H1 (cell line): Measurements from ENCODE around the gene TRIM68.

ENCODE experiments used
- BCL11A ChIP-seq, 2 experiments: IDR thresholded peaks; one replicate each; pipeline ENCODE4 v1.6.1; 2011; ENCODE audit warnings: low read depth in 2 of 2, low read length in 2 of 2, mild to moderate bottlenecking in 2 of 2
- CBX8 ChIP-seq: fragments of 300-800, 300-1000 bp; sonication (generic); IDR thresholded peaks from 2 replicates; pipeline ENCODE4 v1.7.1; 2016; ENCODE audit warnings: low read depth, low read length, borderline replicate concordance
- EGR1 ChIP-seq: IDR thresholded peaks from 2 replicates; pipeline ENCODE4 v1.6.1; 2011; ENCODE audit warnings: low read depth, low read length, borderline replicate concordance
- EZH2 ChIP-seq: fragments of 200-600 bp; sonication (generic); IDR thresholded peaks from 2 replicates; pipeline ENCODE4 v1.7.1; 2012; ENCODE audit warnings: low read depth, mild to moderate bottlenecking, moderate library complexity, low read length, inconsistent platforms; ENCODE audit not compliant: severe bottlenecking
- POLR2A ChIP-seq, 2 experiments: IDR thresholded peaks; 1 replicate in 1 of 2; 2 replicates in 1 of 2; pipeline ENCODE4 v1.6.1; 2011; ENCODE audit warnings: low read depth in 2 of 2, low read length in 2 of 2, mild to moderate bottlenecking in 2 of 2; ENCODE audit errors: control extremely low read depth in 1 of 2
- POLR2AphosphoS5 ChIP-seq: IDR thresholded peaks from 2 replicates; pipeline ENCODE4 v1.6.1; 2011; ENCODE audit warnings: low read depth, low read length
- RAD21 ChIP-seq, 2 experiments: IDR thresholded peaks in 1 of 2; conservative IDR thresholded peaks in 1 of 2; 2 replicates each; pipeline ENCODE4 v1.6.1; 2011; ENCODE audit warnings: low read depth in 2 of 2, low read length in 2 of 2, improper control_type of control experiment in 1 of 2, inconsistent platforms in 1 of 2, mild to moderate bottlenecking in 1 of 2, moderate library complexity in 1 of 2
- SIN3A ChIP-seq, 2 experiments: IDR thresholded peaks in 1 of 2; conservative IDR thresholded peaks in 1 of 2; 2 replicates each; pipeline ENCODE4 v1.6.1; 2011 to 2012; ENCODE audit warnings: low read length in 2 of 2, improper control_type of control experiment in 1 of 2, low read depth in 1 of 2, mild to moderate bottlenecking in 1 of 2
- SP2 ChIP-seq: IDR thresholded peaks from 2 replicates; pipeline ENCODE4 v1.6.1; 2012; ENCODE audit warnings: mild to moderate bottlenecking, low read length, inconsistent platforms
- TF ChIP-seq, protein P1 (sequence below), 3 experiments: IDR thresholded peaks; 1 replicate in 2 of 3; 2 replicates in 1 of 3; pipeline versions ENCODE4 v1.5.1 to v1.6.1; 2011; ENCODE audit warnings: low read length in 3 of 3, mild to moderate bottlenecking in 3 of 3, inconsistent platforms in 2 of 3, low read depth in 1 of 3, moderate library complexity in 1 of 3; ENCODE audit not compliant: insufficient read depth in 1 of 3; ENCODE audit errors: control extremely low read depth in 1 of 3

DNA sequence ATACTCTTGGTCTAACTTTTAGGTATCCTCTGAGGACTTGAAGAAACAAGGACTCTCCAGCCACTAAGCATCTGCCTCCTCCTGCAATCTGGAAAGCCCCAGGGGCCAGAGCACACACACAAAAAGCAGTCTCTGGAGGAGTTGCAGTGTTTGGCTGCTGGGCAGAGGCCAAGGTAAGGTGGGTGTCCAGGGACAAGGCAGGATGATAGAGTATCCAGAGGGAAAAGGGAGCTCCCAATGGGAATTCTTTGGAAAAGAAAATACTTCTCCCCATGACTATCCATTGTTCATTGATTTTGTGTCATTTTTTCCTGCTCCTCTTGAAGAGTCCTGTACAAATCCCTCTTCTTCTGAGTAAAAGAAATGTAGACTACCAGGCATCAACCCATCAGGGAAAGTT lies 26.6 kb downstream of the TRIM68 start, which contains the start of gene OR52I2:
- TF ChIP-seq SP2 (no peak), BCL11A (IDR thresholded peaks at IDR 0.05; ENCODE audit: low read depth in 2 of 2, low read length in 2 of 2) (no peak), RAD21 (IDR thresholded peaks at IDR 0.05 in 1 of 2, conservative IDR thresholded peaks at IDR 0.05 in 1 of 2; ENCODE audit: low read depth in 2 of 2, low read length in 2 of 2) (no peak), POLR2AphosphoS5 (no peak), CBX8 (no peak), EZH2 (no peak), SIN3A (conservative IDR thresholded peaks at IDR 0.05 in 1 of 2, IDR thresholded peaks at IDR 0.05 in 1 of 2; ENCODE audit: low read depth in 1 of 2, low read length in 2 of 2) (no peak), POLR2A (IDR thresholded peaks at IDR 0.05; ENCODE audit: control extremely low read depth in 1 of 2, low read depth in 2 of 2, low read length in 2 of 2) (no peak), EGR1 (no peak)
- TF ChIP-seq, protein P1, sequence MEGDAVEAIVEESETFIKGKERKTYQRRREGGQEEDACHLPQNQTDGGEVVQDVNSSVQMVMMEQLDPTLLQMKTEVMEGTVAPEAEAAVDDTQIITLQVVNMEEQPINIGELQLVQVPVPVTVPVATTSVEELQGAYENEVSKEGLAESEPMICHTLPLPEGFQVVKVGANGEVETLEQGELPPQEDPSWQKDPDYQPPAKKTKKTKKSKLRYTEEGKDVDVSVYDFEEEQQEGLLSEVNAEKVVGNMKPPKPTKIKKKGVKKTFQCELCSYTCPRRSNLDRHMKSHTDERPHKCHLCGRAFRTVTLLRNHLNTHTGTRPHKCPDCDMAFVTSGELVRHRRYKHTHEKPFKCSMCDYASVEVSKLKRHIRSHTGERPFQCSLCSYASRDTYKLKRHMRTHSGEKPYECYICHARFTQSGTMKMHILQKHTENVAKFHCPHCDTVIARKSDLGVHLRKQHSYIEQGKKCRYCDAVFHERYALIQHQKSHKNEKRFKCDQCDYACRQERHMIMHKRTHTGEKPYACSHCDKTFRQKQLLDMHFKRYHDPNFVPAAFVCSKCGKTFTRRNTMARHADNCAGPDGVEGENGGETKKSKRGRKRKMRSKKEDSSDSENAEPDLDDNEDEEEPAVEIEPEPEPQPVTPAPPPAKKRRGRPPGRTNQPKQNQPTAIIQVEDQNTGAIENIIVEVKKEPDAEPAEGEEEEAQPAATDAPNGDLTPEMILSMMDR (IDR thresholded peaks at IDR 0.05; ENCODE audit: control extremely low read depth in 1 of 3, insufficient read depth in 1 of 3, low read depth in 1 of 3, low read length in 3 of 3), result no peak
